Measurements from ENCODE around the gene SPSB1.

DNA sequence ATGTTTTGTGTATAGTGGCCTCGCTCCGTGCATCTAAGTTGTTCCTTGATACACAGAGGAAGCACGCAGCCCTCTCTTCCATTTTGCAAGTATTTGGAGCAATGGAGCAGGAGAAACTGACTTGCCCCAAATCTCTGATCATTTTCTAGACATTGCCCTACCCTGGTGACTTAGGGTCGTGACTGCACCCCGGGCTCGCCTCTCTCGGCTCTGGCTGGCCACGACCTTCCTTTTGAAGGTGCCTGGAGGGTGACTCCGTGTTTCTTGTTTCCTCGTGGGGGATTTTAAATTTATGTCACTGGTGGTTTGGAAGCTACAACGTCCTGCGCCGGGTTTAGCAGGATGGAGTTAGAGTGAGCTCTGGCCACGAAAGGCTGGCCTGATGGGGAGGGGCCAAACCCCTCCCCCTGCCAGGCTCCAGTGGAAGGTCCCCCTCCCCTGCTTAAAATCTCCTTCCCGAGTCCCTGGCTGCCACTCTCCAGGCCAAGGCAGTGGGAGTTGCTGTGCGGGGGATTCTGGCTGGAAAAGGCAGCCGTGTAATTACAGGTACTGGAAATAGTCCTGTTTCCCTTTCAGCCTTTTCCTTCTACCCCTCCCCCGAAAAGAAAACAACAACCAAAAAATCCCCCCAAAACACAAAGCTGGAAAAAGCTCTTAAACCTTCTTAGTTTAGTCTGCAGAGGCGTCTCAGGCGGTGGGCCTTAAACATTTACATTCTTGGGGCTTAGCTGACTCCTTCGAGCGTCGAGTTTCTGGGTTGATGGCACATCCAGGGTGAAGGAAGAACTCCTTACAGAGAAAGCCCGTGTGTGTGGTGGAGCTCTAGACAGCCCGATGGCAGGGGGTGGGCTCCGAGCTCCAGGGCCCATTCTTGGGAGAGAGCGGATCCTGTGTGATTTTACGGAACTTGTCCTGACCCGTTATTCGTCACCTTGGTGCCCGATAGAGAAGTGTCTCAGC is 28.1 kb downstream of the SPSB1 start:
- TF ChIP-seq POLR2A (IDR thresholded peaks at IDR 0.05; ENCODE audit: low read depth, low read length) (no peak), POLR2AphosphoS5 (IDR thresholded peaks at IDR 0.05; ENCODE audit: low read depth, low read length) (no peak), SPI1 (IDR thresholded peaks at IDR 0.05; ENCODE audit: low read depth, low read length) (no peak)

Data from GM12891 (cell line).